HEK293 (cell line): Measurements from ENCODE around the gene FADD.

ENCODE experiments used
- CTCF ChIA-PET: fragments of 350-600 bp; formaldehyde crosslinking; extraction: SDS; loops from one replicate; lab custom pipeline; 2021; ENCODE audit warnings: antibody characterized with exemption; lab: Yijun Ruan, JAX
- POLR2A ChIA-PET: fragments of 300-600 bp; formaldehyde crosslinking; extraction: SDS; loops from one replicate; lab custom pipeline; 2020; ENCODE audit warnings: antibody characterized with exemption, inconsistent platforms; lab: Yijun Ruan, JAX
- H3K27ac ChIP-seq: fragments of 200-500 bp; sonication (Bioruptor generic); 2 replicates; pipeline ENCODE4 v1.5.1; 2014; ENCODE audit warnings: low read depth, low read length, control low read depth, inconsistent platforms; ENCODE audit errors: extremely low read depth
- H3K36me3 ChIP-seq, 2 experiments: fragments of 200-500 bp in 1 of 2; sonication (Bioruptor generic) in 1 of 2; 1 replicate in 1 of 2; 2 replicates in 1 of 2; pipeline ENCODE4 v1.5.1; 2014 to 2017; ENCODE audit warnings: inconsistent platforms in 2 of 2, low read length in 2 of 2; ENCODE audit not compliant: control insufficient read depth in 2 of 2, insufficient read depth in 1 of 2
- H3K4me1 ChIP-seq: fragments of 200-500 bp; sonication (Bioruptor generic); 2 replicates; pipeline ENCODE4 v1.5.1; 2014; ENCODE audit warnings: mild to moderate bottlenecking, low read length, inconsistent platforms; ENCODE audit not compliant: control insufficient read depth, insufficient read depth
- H3K4me3 ChIP-seq: 2 replicates; pipeline ENCODE4 v1.5.1; 2011; ENCODE audit warnings: low read depth, mild to moderate bottlenecking, control low read depth, low read length, moderate library complexity
- H3K9me3 ChIP-seq: fragments of 200-500 bp; sonication (Bioruptor generic); 2 replicates; pipeline ENCODE4 v1.5.1; 2014; ENCODE audit warnings: low read depth, low read length, inconsistent platforms; ENCODE audit not compliant: control insufficient read depth, insufficient read depth
- EGR2 ChIP-seq: fragments of 450-650 bp; formaldehyde crosslinking; IDR thresholded peaks from 2 replicates; pipeline ENCODE4 v1.5.1; 2016; ENCODE audit warnings: low read depth, missing biosample characterization, missing genetic modification characterization
- FEZF1 ChIP-seq: fragments of 450-650 bp; formaldehyde crosslinking; IDR thresholded peaks from 2 replicates; pipeline ENCODE4 v1.5.1; 2016; ENCODE audit warnings: missing biosample characterization, missing genetic modification characterization
- HOXC10 ChIP-seq: sonication (generic); formaldehyde crosslinking; IDR thresholded peaks from 2 replicates; pipeline ENCODE4 v1.8.1; 2023; ENCODE audit warnings: mild to moderate bottlenecking, missing genetic modification reagents
- KLF1 ChIP-seq: fragments of 450-650 bp; formaldehyde crosslinking; IDR thresholded peaks from 2 replicates; pipeline ENCODE4 v1.5.1; 2016; ENCODE audit warnings: missing biosample characterization, missing genetic modification characterization
- MZF1 ChIP-seq: fragments of 450-650 bp; formaldehyde crosslinking; IDR thresholded peaks from 2 replicates; pipeline ENCODE4 v1.5.1; 2017; ENCODE audit warnings: missing biosample characterization, missing genetic modification characterization, borderline replicate concordance
- ZBTB20 ChIP-seq: fragments of 450-650 bp; formaldehyde crosslinking; IDR thresholded peaks from 2 replicates; pipeline ENCODE4 v1.5.1; 2016; ENCODE audit warnings: missing biosample characterization, missing genetic modification characterization
- ZBTB7A ChIP-seq: fragments of 450-650 bp; formaldehyde crosslinking; IDR thresholded peaks from 2 replicates; pipeline ENCODE4 v1.5.1; 2016; ENCODE audit warnings: low read depth, missing biosample characterization, missing genetic modification characterization
- ZNF140 ChIP-seq: fragments of 450-650 bp; formaldehyde crosslinking; IDR thresholded peaks from 2 replicates; pipeline ENCODE4 v1.5.1; 2016; ENCODE audit warnings: missing biosample characterization, missing genetic modification characterization
- ZNF221 ChIP-seq: fragments of 450-650 bp; formaldehyde crosslinking; IDR thresholded peaks from 2 replicates; pipeline ENCODE4 v1.5.1; 2017; ENCODE audit warnings: missing biosample characterization, missing genetic modification characterization, borderline replicate concordance
- ZNF248 ChIP-seq: fragments of 450-650 bp; formaldehyde crosslinking; IDR thresholded peaks from 2 replicates; pipeline ENCODE4 v1.5.1; 2017; ENCODE audit warnings: missing biosample characterization, missing genetic modification characterization
- ZNF426 ChIP-seq: fragments of 450-650 bp; formaldehyde crosslinking; IDR thresholded peaks from 2 replicates; pipeline ENCODE4 v1.5.1; 2017; ENCODE audit warnings: missing biosample characterization, missing genetic modification characterization, mild to moderate bottlenecking, inconsistent platforms, moderate library complexity
- ZNF600 ChIP-seq: fragments of 450-650 bp; formaldehyde crosslinking; IDR thresholded peaks from 2 replicates; pipeline ENCODE4 v1.5.1; 2016; ENCODE audit warnings: missing biosample characterization, missing genetic modification characterization
- ZNF777 ChIP-seq: fragments of 450-650 bp; formaldehyde crosslinking; IDR thresholded peaks from 2 replicates; pipeline ENCODE4 v1.5.1; 2017; ENCODE audit warnings: missing biosample characterization, missing genetic modification characterization, borderline replicate concordance
- ZNF792 ChIP-seq: fragments of 450-650 bp; formaldehyde crosslinking; IDR thresholded peaks from 2 replicates; pipeline ENCODE4 v1.5.1; 2016; ENCODE audit warnings: missing biosample characterization, missing genetic modification characterization
- ZSCAN23 ChIP-seq: fragments of 450-650 bp; formaldehyde crosslinking; IDR thresholded peaks from 2 replicates; pipeline ENCODE4 v1.5.1; 2016; ENCODE audit warnings: missing biosample characterization, missing genetic modification characterization
- TF ChIP-seq, protein P1 (sequence below): fragments of 450-650 bp; formaldehyde crosslinking; IDR thresholded peaks from 2 replicates; pipeline ENCODE4 v1.5.1; 2016; ENCODE audit warnings: missing biosample characterization, missing genetic modification characterization
- TF ChIP-seq, protein P2 (sequence below): fragments of 450-650 bp; formaldehyde crosslinking; IDR thresholded peaks from 2 replicates; pipeline ENCODE4 v1.5.1; 2016; ENCODE audit warnings: missing biosample characterization, missing genetic modification characterization, low read depth
- TF ChIP-seq, protein P3 (sequence below): fragments of 450-650 bp; formaldehyde crosslinking; IDR thresholded peaks from 2 replicates; pipeline ENCODE4 v1.5.1; 2016; ENCODE audit warnings: missing biosample characterization, missing genetic modification characterization
- TF ChIP-seq, protein P4 (sequence below): fragments of 450-650 bp; formaldehyde crosslinking; IDR thresholded peaks from 2 replicates; pipeline ENCODE4 v1.5.1; 2016; ENCODE audit warnings: missing biosample characterization, missing genetic modification characterization
- TF ChIP-seq, protein P5 (sequence below): fragments of 450-650 bp; formaldehyde crosslinking; IDR thresholded peaks from 2 replicates; pipeline ENCODE4 v1.5.1; 2016; ENCODE audit warnings: missing biosample characterization, missing genetic modification characterization

FADD gene

DNA sequence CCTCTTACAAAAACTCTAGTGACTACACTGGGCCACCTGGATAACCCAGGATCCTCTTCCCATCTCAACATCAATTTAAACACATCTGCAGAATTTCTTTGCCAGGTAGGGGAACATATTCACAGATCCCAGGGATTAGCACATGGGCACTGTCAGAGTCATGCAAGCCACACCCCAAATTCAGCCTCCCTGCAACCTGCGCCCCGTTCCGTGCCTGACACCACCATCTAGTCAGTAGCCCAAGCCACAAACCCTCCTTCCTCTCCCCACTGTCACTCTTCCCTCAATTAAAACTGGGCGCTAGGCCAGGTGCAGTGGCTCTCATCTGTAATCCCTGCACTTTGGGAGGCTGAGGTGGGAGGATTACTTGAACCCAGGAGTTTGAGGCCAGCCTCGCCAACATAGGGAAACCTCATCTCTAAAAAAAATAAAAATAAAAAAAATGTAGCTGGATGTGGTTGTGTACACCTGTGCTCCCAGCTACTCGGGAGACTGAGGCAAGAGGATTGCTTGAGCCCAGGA is 6.4 kb downstream of the FADD start:
- TF ChIP-seq ZNF426 (tag by site-specific recombination): no peak
- no peak for TF ChIP-seq KLF1 (tag by site-specific recombination)
- TF ChIP-seq, protein P1, sequence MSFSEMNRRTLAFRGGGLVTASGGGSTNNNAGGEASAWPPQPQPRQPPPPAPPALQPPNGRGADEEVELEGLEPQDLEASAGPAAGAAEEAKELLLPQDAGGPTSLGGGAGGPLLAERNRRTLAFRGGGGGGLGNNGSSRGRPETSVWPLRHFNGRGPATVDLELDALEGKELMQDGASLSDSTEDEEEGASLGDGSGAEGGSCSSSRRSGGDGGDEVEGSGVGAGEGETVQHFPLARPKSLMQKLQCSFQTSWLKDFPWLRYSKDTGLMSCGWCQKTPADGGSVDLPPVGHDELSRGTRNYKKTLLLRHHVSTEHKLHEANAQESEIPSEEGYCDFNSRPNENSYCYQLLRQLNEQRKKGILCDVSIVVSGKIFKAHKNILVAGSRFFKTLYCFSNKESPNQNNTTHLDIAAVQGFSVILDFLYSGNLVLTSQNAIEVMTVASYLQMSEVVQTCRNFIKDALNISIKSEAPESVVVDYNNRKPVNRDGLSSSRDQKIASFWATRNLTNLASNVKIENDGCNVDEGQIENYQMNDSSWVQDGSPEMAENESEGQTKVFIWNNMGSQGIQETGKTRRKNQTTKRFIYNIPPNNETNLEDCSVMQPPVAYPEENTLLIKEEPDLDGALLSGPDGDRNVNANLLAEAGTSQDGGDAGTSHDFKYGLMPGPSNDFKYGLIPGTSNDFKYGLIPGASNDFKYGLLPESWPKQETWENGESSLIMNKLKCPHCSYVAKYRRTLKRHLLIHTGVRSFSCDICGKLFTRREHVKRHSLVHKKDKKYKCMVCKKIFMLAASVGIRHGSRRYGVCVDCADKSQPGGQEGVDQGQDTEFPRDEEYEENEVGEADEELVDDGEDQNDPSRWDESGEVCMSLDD (tag by site-specific recombination): no peak
- TF ChIP-seq ZNF248 (tag by site-specific recombination): no peak
- no peak for TF ChIP-seq ZNF140
- no peak for TF ChIP-seq HOXC10 (CRISPR knock-in tag)
- TF ChIP-seq, protein P2, sequence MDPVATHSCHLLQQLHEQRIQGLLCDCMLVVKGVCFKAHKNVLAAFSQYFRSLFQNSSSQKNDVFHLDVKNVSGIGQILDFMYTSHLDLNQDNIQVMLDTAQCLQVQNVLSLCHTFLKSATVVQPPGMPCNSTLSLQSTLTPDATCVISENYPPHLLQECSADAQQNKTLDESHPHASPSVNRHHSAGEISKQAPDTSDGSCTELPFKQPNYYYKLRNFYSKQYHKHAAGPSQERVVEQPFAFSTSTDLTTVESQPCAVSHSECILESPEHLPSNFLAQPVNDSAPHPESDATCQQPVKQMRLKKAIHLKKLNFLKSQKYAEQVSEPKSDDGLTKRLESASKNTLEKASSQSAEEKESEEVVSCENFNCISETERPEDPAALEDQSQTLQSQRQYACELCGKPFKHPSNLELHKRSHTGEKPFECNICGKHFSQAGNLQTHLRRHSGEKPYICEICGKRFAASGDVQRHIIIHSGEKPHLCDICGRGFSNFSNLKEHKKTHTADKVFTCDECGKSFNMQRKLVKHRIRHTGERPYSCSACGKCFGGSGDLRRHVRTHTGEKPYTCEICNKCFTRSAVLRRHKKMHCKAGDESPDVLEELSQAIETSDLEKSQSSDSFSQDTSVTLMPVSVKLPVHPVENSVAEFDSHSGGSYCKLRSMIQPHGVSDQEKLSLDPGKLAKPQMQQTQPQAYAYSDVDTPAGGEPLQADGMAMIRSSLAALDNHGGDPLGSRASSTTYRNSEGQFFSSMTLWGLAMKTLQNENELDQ: no peak
- TF ChIP-seq ZNF600: no peak
- no peak for TF ChIP-seq ZSCAN23 (tag by site-specific recombination)
- TF ChIP-seq ZNF221 (tag by site-specific recombination): no peak
- TF ChIP-seq, protein P3, sequence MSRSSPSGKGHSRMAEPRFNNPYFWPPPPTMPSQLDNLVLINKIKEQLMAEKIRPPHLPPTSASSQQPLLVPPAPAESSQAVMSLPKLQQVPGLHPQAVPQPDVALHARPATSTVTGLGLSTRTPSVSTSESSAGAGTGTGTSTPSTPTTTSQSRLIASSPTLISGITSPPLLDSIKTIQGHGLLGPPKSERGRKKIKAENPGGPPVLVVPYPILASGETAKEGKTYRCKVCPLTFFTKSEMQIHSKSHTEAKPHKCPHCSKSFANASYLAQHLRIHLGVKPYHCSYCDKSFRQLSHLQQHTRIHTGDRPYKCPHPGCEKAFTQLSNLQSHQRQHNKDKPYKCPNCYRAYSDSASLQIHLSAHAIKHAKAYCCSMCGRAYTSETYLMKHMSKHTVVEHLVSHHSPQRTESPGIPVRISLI: no peak
- TF ChIP-seq ZNF777 (tag by site-specific recombination): no peak
- no peak for TF ChIP-seq ZNF792 (tag by site-specific recombination)
- no peak for TF ChIP-seq MZF1 (tag by site-specific recombination)
- TF ChIP-seq FEZF1 (tag by site-specific recombination): no peak
- no peak for TF ChIP-seq ZBTB20 (tag by site-specific recombination)
- TF ChIP-seq, protein P4, sequence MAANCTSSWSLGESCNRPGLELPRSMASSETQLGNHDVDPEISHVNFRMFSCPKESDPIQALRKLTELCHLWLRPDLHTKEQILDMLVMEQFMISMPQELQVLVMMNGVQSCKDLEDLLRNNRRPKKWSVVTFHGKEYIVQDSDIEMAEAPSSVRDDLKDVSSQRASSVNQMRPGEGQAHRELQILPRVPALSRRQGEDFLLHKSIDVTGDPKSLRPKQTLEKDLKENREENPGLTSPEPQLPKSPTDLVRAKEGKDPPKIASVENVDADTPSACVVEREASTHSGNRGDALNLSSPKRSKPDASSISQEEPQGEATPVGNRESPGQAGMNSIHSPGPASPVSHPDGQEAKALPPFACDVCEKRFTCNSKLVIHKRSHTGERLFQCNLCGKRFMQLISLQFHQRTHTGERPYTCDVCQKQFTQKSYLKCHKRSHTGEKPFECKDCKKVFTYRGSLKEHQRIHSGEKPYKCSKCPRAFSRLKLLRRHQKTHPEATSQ (tag by site-specific recombination): no peak
- no peak for TF ChIP-seq ZBTB7A
- no peak overlapping the region for H3K4me3 ChIP-seq
- H3K27ac ChIP-seq: no peak overlapping the region
- peaks cover 3 to 40% of the 10 kb centered on the region in 2 experiments; a peak in 2 of 3 replicates for H3K36me3 ChIP-seq
- no peaks in the 10 kb centered on the region for H3K9me3 ChIP-seq
- CTCF ChIA-PET: no interaction called here
- 0 out of 2 replicates have a peak, but pooled peaks cover 2% of the 10 kb centered on the region for H3K4me1 ChIP-seq
- POLR2A ChIA-PET: no interaction called here

DNA sequence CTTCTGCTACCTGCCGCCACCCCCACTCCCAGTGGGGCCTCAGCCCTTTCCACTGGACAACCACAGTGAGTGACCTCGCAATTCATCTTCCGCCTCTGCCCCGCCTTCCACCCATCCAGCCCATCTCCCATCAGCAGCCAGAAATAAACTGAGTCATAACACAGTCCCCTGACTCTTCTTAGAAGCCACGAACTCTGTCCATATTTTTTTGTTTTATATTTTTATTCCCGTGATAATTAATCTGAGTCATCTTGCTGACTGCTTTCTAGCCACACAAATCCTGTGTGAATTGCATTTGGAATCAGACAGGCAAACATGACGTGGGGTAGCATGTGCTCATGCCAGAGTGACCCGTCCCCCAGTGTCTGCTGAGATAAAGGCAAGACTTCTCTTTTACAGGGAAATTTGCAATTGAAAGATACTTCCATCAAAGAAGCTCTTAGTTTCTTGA is 7.0 kb downstream of the FADD start:
- POLR2A ChIA-PET: no interaction called here

More for the DNA sequence above, 7.0 kb downstream of the FADD start:
- Histone ChIP-seq H3K36me3 (peaks cover 3 to 35% of the 10 kb centered on the region in 2 experiments; a peak in 2 of 3 replicates), H3K4me3 (no peak overlapping the region), H3K27ac (no peak overlapping the region), H3K4me1 (no peaks in the 10 kb centered on the region), H3K9me3 (no peaks in the 10 kb centered on the region)
- peak; percentile 42; the same call in 1 of the 2 replicates for TF ChIP-seq EGR2 (tag by site-specific recombination)
- TF ChIP-seq, protein P5, sequence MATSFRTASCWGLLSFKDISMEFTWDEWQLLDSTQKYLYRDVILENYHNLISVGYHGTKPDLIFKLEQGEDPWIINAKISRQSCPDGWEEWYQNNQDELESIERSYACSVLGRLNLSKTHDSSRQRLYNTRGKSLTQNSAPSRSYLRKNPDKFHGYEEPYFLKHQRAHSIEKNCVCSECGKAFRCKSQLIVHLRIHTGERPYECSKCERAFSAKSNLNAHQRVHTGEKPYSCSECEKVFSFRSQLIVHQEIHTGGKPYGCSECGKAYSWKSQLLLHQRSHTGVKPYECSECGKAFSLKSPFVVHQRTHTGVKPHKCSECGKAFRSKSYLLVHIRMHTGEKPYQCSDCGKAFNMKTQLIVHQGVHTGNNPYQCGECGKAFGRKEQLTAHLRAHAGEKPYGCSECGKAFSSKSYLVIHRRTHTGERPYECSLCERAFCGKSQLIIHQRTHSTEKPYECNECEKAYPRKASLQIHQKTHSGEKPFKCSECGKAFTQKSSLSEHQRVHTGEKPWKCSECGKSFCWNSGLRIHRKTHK (tag by site-specific recombination): no peak
- CTCF ChIA-PET: interaction anchor here (0.7 to 0.9 kb wide), 2 partner anchors 205 to 303 kb away, joined by 3 read pairs; no protein-coding TSS in a partner anchor
